Measurements from ENCODE around the gene KCNJ2. TPM values are rescaled to one million over a fixed set of nuclear protein-coding genes. Genes with fewer than 3 reads are reported as not detected.

KCNJ2 gene
- total and polyA plus RNA-seq, 3 experiments from 2014 or later: not detected

DNA sequence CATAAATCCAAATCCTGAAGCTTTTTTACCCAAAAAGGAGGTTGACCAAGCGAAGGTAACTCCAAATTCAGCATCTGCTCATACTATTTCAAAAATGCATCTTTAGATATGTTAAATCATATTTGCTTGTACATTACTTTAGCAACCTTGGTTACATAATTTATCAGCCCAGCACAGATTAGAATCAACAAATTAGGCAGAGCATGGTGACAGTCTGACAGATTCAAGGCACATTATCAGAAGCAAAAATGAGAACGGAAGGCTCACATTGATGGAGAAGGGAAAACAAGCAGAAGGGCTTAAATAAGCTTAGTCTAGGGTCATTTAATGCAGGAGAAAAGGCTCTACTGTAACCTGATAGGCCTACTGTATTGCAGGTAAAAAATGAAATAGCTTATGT is 3.9 kb upstream of the KCNJ2 start:
- peaks cover 7% of the 10 kb centered on the region for H3K27me3 ChIP-seq (ENCODE audit: insufficient read depth, low read length, poor library complexity, severe bottlenecking)
- no peak overlapping the region for H3K27ac Mint-ChIP-seq
- no peak overlapping the region for H3K4me3 Mint-ChIP-seq
- peaks cover 9 to 20% (median 9%) of the 10 kb centered on the region in 3 donors for H3K4me1 Mint-ChIP-seq
- no peaks in the 10 kb centered on the region for H3K36me3 Mint-ChIP-seq
- no peaks in the 10 kb centered on the region for H3K36me3 ChIP-seq (ENCODE audit: insufficient read depth, low read length)
- H3K4me1 ChIP-seq (ENCODE audit: insufficient read depth, low read length): peaks cover 11% of the 10 kb centered on the region
- ChIA-PET POLR2A (no interaction called here), CTCF (no interaction called here)
- no peak overlapping the region for H3K27ac ChIP-seq (ENCODE audit: low read depth, low read length)
- no peaks in the 10 kb centered on the region for H3K9me3 Mint-ChIP-seq
- H3K4me3 ChIP-seq (ENCODE audit: low read length): no peak overlapping the region
- no peaks in the 10 kb centered on the region for H3K9me3 ChIP-seq (ENCODE audit: low read length)
- H3K27me3 Mint-ChIP-seq: peaks cover 30 to 48% of the 10 kb centered on the region in 2 donors
- DNase-seq: no peak

DNA sequence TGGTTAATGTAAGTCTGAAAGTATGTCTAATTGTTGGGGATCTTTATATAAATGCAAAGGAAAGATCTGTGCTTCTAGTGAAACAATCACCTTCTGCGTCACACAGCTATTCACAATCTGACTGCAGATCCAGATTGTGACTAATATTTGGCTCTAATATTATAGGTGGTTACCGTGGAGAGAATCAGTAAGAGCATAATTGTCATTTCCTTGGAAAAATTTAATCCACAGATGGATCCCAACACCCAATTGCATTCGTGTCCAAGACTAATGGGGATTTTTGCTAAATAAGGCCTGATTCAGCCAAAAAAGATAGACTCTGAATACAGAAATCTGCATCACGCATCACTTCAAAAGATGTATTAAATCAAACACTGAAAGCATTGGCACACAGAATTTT is 2.7 kb upstream of the KCNJ2 start:
- CTCF ChIA-PET: no interaction called here

DNA sequence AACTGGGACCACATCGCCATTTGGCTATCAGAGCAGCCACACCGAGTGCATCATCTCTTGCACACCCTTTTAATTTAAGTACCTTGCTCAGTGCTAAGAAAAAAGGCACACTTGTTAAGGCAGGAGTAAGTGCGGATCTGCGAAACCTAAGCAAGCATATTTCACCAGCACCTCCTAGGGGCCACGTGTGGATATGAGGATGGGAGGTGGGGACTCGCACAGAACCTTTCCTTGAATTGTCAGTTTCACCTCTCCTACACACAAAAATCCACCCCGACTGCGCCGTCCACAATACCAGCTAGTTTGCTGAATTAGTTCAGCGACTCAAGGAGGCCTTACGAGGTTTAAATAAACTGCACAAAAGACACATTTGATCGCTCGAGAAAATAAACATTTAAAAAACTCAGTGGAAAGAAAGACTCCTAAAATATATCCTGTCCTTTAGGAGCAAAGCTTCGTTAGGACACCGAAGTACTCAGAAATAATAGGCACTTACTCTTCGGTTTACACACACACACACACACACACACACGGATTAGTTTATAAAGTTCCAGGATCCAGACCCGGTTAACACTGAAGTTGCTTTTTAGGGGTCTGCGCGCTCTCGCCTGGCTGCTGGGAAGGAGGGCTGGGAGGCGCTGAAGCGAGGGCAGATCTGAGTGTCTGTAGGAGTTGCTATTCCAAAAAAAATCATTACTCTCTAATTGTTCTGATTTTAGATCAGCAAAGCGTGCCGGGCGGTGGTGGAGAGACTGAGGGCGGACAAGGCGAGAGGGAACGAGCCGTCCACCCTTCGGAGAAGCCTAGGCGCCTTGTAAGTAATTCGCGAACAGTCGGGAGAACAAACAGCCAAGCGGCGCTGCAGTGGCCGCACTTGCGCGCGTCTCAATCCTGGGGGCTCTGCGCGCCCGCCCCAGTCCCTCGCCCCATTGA is 1.0 kb upstream of the KCNJ2 start:
- H3K27ac ChIP-seq (ENCODE audit: low read depth, low read length): no peak overlapping the region
- H3K4me3 Mint-ChIP-seq: peak overlapping the region in 6 of 7 donors; percentile 38 to 75 (median 66)
- H3K36me3 ChIP-seq (ENCODE audit: insufficient read depth, low read length): no peaks in the 10 kb centered on the region
- POLR2A ChIA-PET: no interaction called here
- H3K4me3 ChIP-seq (ENCODE audit: low read length): no peak overlapping the region
- CTCF ChIA-PET: no interaction called here
- peaks cover 43 to 70% of the 10 kb centered on the region in 2 donors for H3K27me3 Mint-ChIP-seq
- peaks cover 9 to 21% (median 9%) of the 10 kb centered on the region in 3 donors for H3K4me1 Mint-ChIP-seq
- no peaks in the 10 kb centered on the region for H3K36me3 Mint-ChIP-seq
- peaks cover 11% of the 10 kb centered on the region for H3K4me1 ChIP-seq (ENCODE audit: insufficient read depth, low read length)
- H3K27me3 ChIP-seq (ENCODE audit: insufficient read depth, low read length, poor library complexity, severe bottlenecking): peaks cover 7% of the 10 kb centered on the region
- peaks cover 0 to 1% (median 0%) of the 10 kb centered on the region in 5 donors for H3K9me3 Mint-ChIP-seq
- DNase-seq: no peak
- H3K9me3 ChIP-seq (ENCODE audit: low read length): no peaks in the 10 kb centered on the region
- H3K27ac Mint-ChIP-seq: peak overlapping the region in 1 of 8 donors; percentile 39

More for the DNA sequence above, 2.7 kb upstream of the KCNJ2 start:
- Mint-ChIP-seq H3K4me1 (peaks cover 9 to 21% (median 9%) of the 10 kb centered on the region in 3 donors), H3K36me3 (no peaks in the 10 kb centered on the region), H3K27ac (no peak overlapping the region), H3K27me3 (peaks cover 39 to 60% of the 10 kb centered on the region in 2 donors), H3K9me3 (no peaks in the 10 kb centered on the region), H3K4me3 (no peak overlapping the region)
- H3K27me3 ChIP-seq (ENCODE audit: insufficient read depth, low read length, poor library complexity, severe bottlenecking): peaks cover 7% of the 10 kb centered on the region
- peaks cover 11% of the 10 kb centered on the region for H3K4me1 ChIP-seq (ENCODE audit: insufficient read depth, low read length)
- DNase-seq: no peak
- POLR2A ChIA-PET: no interaction called here
- no peak overlapping the region for H3K27ac ChIP-seq (ENCODE audit: low read depth, low read length)
- no peaks in the 10 kb centered on the region for H3K9me3 ChIP-seq (ENCODE audit: low read length)
- no peaks in the 10 kb centered on the region for H3K36me3 ChIP-seq (ENCODE audit: insufficient read depth, low read length)
- no peak overlapping the region for H3K4me3 ChIP-seq (ENCODE audit: low read length)

DNA sequence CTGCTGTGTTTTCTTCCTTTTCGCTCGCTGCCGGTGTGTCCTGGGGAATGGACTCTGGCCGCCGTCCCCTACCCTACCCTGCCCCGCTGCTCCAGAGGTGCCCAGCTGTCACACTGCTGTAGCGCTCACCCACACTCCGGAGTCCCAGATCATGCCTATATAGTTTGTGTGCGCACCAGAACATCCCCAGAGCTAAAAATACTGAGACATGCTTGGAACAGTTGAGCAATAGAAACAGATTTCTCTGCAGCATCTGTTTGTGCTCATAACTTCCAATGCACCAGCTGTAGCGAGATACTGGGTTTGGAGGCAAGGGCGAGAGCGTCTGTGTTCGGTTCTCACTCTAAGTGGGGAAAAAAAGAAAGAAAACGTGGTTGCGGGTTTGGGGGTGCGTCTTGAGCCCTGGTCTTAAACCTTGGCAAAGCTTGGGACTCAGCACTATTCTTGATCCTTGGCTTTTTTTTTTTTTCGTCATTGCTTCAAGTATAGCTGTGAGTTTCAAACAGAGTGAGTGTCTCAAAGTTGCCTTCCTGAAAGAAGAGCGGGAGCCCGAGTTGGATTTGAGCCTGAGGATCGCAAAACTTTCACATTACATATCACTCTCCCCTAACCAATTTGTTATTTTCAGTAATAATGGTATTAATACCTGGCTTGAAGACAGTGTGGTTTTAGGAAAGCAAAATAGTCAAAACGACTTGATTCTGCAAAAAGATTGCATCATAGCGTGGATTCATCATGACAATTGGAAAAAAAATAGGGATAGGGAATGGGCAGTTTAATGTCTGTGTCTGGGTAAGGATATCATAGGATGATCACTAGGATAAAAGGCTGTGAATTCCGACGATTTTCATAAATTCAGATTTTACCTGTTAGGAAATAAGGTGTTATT is 621 bp downstream of the KCNJ2 start:
- Histone ChIP-seq H3K4me3 (ENCODE audit: low read length) (no peak overlapping the region), H3K9me3 (ENCODE audit: low read length) (no peaks in the 10 kb centered on the region), H3K27me3 (ENCODE audit: insufficient read depth, low read length, poor library complexity, severe bottlenecking) (peaks cover 7% of the 10 kb centered on the region), H3K4me1 (ENCODE audit: insufficient read depth, low read length) (peaks cover 11% of the 10 kb centered on the region), H3K27ac (ENCODE audit: low read depth, low read length) (no peak overlapping the region), H3K36me3 (ENCODE audit: insufficient read depth, low read length) (no peaks in the 10 kb centered on the region)
- peaks cover 9 to 21% (median 9%) of the 10 kb centered on the region in 3 donors for H3K4me1 Mint-ChIP-seq
- peak overlapping the region in 6 of 7 donors; percentile 18 to 68 (median 58) for H3K4me3 Mint-ChIP-seq
- H3K36me3 Mint-ChIP-seq: no peaks in the 10 kb centered on the region
- ChIA-PET POLR2A (no interaction called here), CTCF (no interaction called here)
- peaks cover 43 to 63% of the 10 kb centered on the region in 2 donors for H3K27me3 Mint-ChIP-seq
- H3K27ac Mint-ChIP-seq: peak overlapping the region in 1 of 8 donors; percentile 4
- peaks cover 0 to 1% (median 0%) of the 10 kb centered on the region in 5 donors for H3K9me3 Mint-ChIP-seq
- no peak for DNase-seq

DNA sequence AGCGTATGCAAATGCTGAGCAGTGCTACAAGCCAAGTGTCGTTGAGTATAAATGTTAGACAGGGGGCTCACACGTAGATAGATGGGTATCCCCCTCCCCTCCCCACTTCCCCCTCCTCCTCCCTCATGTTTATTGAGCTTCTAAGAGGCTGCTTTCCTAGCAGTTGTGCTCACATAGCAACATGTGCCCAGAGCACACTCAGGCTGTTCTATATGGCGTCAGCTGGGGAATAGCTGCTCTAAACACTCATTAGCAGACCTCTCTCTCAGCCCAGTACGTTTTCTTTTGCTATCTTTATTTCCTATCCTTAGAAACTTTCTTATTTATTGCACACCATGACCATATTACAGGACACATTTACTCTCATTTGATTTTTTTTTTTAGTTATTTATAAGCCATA is 1.8 kb downstream of the KCNJ2 start:
- ChIA-PET CTCF (no interaction called here), POLR2A (no interaction called here)
- no peaks in the 10 kb centered on the region for H3K36me3 ChIP-seq (ENCODE audit: insufficient read depth, low read length)
- H3K27ac Mint-ChIP-seq: no peak overlapping the region
- H3K4me1 ChIP-seq (ENCODE audit: insufficient read depth, low read length): peaks cover 11% of the 10 kb centered on the region
- H3K27me3 Mint-ChIP-seq: peaks cover 43 to 59% of the 10 kb centered on the region in 2 donors
- DNase-seq: no peak
- H3K9me3 ChIP-seq (ENCODE audit: low read length): no peaks in the 10 kb centered on the region
- peaks cover 7% of the 10 kb centered on the region for H3K27me3 ChIP-seq (ENCODE audit: insufficient read depth, low read length, poor library complexity, severe bottlenecking)
- peak overlapping the region in 1 of 7 donors; percentile 24 for H3K4me3 Mint-ChIP-seq
- H3K4me1 Mint-ChIP-seq: peaks cover 9 to 21% (median 9%) of the 10 kb centered on the region in 3 donors
- peaks cover 0 to 3% (median 0%) of the 10 kb centered on the region in 5 donors for H3K9me3 Mint-ChIP-seq
- H3K36me3 Mint-ChIP-seq: no peaks in the 10 kb centered on the region
- H3K4me3 ChIP-seq (ENCODE audit: low read length): no peak overlapping the region
- H3K27ac ChIP-seq (ENCODE audit: low read depth, low read length): no peak overlapping the region

DNA sequence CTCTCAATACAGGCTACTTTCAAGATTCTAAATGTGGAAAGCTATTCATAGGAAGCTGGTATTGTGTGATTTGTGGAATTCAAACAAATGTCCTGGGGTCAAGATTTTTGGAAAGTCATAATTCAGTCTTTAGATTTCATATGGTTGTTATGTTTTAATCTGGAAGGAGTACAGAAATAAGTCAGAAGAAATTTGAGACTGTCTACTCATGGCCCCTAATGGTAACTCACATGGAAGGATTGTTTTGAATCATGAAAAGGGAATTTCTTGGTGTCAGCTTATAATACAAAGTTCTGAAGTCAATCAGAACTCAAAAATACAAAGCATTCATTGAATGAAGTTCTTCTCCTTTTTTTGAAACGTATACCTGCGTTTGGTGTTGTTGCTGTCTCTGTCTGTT is 3.1 kb downstream of the KCNJ2 start:
- Histone ChIP-seq H3K4me3 (ENCODE audit: low read length) (no peak overlapping the region), H3K27me3 (ENCODE audit: insufficient read depth, low read length, poor library complexity, severe bottlenecking) (peaks cover 7% of the 10 kb centered on the region), H3K9me3 (ENCODE audit: low read length) (no peaks in the 10 kb centered on the region), H3K4me1 (ENCODE audit: insufficient read depth, low read length) (peaks cover 11% of the 10 kb centered on the region), H3K27ac (ENCODE audit: low read depth, low read length) (no peak overlapping the region), H3K36me3 (ENCODE audit: insufficient read depth, low read length) (no peaks in the 10 kb centered on the region)
- POLR2A ChIA-PET: no interaction called here
- no peak for DNase-seq
- Mint-ChIP-seq H3K4me3 (no peak overlapping the region), H3K9me3 (peaks cover 0 to 3% (median 0%) of the 10 kb centered on the region in 5 donors), H3K27me3 (peaks cover 37 to 47% of the 10 kb centered on the region in 2 donors), H3K36me3 (no peaks in the 10 kb centered on the region), H3K27ac (no peak overlapping the region), H3K4me1 (peaks cover 9 to 21% (median 9%) of the 10 kb centered on the region in 3 donors)
- CTCF ChIA-PET: no interaction called here

DNA sequence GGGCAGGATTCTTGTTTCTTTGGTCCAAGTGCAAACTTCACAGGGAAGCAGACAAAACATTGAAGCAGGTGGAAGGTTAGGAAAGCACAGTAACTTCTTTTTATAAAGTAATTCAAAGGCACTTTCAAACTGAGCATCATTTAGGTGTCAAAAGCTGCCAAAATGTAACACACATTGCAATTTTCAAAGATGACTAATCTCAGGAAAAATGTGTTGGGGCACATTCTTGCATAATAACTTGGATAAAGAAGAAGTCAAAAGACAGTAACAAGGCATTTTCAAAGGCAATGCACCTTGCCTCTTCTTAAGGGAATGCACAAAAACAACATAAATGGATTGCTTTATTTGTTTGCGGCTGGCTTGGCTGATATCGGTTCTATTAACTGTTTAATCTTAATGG is 3.6 kb downstream of the KCNJ2 start:
- POLR2A ChIA-PET: no interaction called here
- no peak overlapping the region for H3K4me3 ChIP-seq (ENCODE audit: low read length)
- H3K9me3 ChIP-seq (ENCODE audit: low read length): no peaks in the 10 kb centered on the region
- peaks cover 9 to 19% (median 9%) of the 10 kb centered on the region in 3 donors for H3K4me1 Mint-ChIP-seq
- peak overlapping the region in 1 of 8 donors; percentile 22 for H3K27ac Mint-ChIP-seq
- no peak for DNase-seq
- H3K9me3 Mint-ChIP-seq: peaks cover 0 to 3% (median 0%) of the 10 kb centered on the region in 5 donors
- no peak overlapping the region for H3K27ac ChIP-seq (ENCODE audit: low read depth, low read length)
- no peaks in the 10 kb centered on the region for H3K36me3 Mint-ChIP-seq
- H3K4me1 ChIP-seq (ENCODE audit: insufficient read depth, low read length): peaks cover 11% of the 10 kb centered on the region
- CTCF ChIA-PET: no interaction called here
- peaks cover 32 to 42% of the 10 kb centered on the region in 2 donors for H3K27me3 Mint-ChIP-seq
- peaks cover 7% of the 10 kb centered on the region for H3K27me3 ChIP-seq (ENCODE audit: insufficient read depth, low read length, poor library complexity, severe bottlenecking)
- H3K4me3 Mint-ChIP-seq: no peak overlapping the region
- no peaks in the 10 kb centered on the region for H3K36me3 ChIP-seq (ENCODE audit: insufficient read depth, low read length)

DNA sequence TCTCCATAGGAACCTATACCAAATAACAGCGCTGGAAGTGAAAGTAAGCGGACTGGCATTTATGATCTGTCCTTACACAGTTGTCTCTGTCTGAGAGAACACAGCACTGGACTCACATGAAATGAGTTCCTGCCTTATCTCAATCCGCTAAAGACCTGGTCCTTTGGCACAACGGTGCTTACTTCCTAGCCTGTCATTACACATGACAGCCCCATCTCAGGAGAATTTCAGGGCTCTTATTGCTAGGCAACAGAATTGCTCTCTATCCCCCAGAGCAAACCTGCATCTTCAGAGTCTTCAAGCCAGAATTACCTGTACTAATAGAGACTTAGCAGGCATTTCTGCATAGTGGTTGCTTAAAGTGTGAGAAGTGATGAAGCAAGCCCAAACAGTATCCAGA is 4.3 kb downstream of the KCNJ2 start:
- Mint-ChIP-seq H3K27me3 (peaks cover 25 to 37% of the 10 kb centered on the region in 2 donors), H3K9me3 (peaks cover 0 to 3% (median 0%) of the 10 kb centered on the region in 5 donors), H3K4me1 (peaks cover 1 to 11% (median 3%) of the 10 kb centered on the region in 3 donors), H3K27ac (no peak overlapping the region), H3K36me3 (no peaks in the 10 kb centered on the region), H3K4me3 (no peak overlapping the region)
- no peak overlapping the region for H3K27ac ChIP-seq (ENCODE audit: low read depth, low read length)
- no peaks in the 10 kb centered on the region for H3K9me3 ChIP-seq (ENCODE audit: low read length)
- H3K27me3 ChIP-seq (ENCODE audit: insufficient read depth, low read length, poor library complexity, severe bottlenecking): peaks cover under 1% of the 10 kb centered on the region
- ChIA-PET POLR2A (no interaction called here), CTCF (no interaction called here)
- no peak overlapping the region for H3K4me3 ChIP-seq (ENCODE audit: low read length)
- peaks cover 6% of the 10 kb centered on the region for H3K4me1 ChIP-seq (ENCODE audit: insufficient read depth, low read length)
- DNase-seq: no peak
- H3K36me3 ChIP-seq (ENCODE audit: insufficient read depth, low read length): no peaks in the 10 kb centered on the region
